Type B pancreatic cell (in vitro differentiated cells): ENCODE data around the gene ZDHHC8. TPM values are rescaled to one million over a fixed set of nuclear protein-coding genes. Genes with fewer than 3 reads are reported as not detected.

ENCODE experiments used
- DNase-seq: peaks from one replicate; pipeline ENCODE4 v3.0.0; 2021; ENCODE audit warnings: mixed read lengths; ENCODE audit not compliant: unreplicated experiment; ENCODE audit errors: extremely low spot score
- H3K27ac Mint-ChIP-seq: 2 replicates; pipeline ENCODE4 v1.8.0; 2021; ENCODE audit warnings: mild to moderate bottlenecking, mixed read lengths
- H3K27me3 Mint-ChIP-seq: 2 replicates; pipeline ENCODE4 v1.8.0; 2021; ENCODE audit warnings: mixed read lengths
- H3K36me3 Mint-ChIP-seq: 2 replicates; pipeline ENCODE4 v1.8.0; 2021; ENCODE audit warnings: mixed read lengths
- H3K4me1 Mint-ChIP-seq: one replicate; pipeline ENCODE4 v1.8.0; 2021; ENCODE audit warnings: mixed read lengths; ENCODE audit not compliant: unreplicated experiment
- H3K4me3 Mint-ChIP-seq: 2 replicates; pipeline ENCODE4 v1.8.0; 2021; ENCODE audit warnings: mild to moderate bottlenecking, mixed read lengths
- H3K9me3 Mint-ChIP-seq: 2 replicates; pipeline ENCODE4 v1.8.0; 2021; ENCODE audit warnings: mixed read lengths
- total RNA-seq: library from RNA; stranded (reverse); gene quantifications from 2 replicates; pipeline ENCODE4 v1.2.1, GENCODE V29; 2021; ENCODE audit warnings: low replicate concordance
- TF ChIP-seq, protein P1 (sequence below): fragments of 200-600 bp; sonication (generic); conservative IDR thresholded peaks from 2 replicates; pipeline ENCODE4 v1.5.0; 2021; ENCODE audit warnings: antibody characterized with exemption, mild to moderate bottlenecking

ZDHHC8 gene
- total RNA-seq, 1 donor from 2014 or later: 73.6 TPM

DNA sequence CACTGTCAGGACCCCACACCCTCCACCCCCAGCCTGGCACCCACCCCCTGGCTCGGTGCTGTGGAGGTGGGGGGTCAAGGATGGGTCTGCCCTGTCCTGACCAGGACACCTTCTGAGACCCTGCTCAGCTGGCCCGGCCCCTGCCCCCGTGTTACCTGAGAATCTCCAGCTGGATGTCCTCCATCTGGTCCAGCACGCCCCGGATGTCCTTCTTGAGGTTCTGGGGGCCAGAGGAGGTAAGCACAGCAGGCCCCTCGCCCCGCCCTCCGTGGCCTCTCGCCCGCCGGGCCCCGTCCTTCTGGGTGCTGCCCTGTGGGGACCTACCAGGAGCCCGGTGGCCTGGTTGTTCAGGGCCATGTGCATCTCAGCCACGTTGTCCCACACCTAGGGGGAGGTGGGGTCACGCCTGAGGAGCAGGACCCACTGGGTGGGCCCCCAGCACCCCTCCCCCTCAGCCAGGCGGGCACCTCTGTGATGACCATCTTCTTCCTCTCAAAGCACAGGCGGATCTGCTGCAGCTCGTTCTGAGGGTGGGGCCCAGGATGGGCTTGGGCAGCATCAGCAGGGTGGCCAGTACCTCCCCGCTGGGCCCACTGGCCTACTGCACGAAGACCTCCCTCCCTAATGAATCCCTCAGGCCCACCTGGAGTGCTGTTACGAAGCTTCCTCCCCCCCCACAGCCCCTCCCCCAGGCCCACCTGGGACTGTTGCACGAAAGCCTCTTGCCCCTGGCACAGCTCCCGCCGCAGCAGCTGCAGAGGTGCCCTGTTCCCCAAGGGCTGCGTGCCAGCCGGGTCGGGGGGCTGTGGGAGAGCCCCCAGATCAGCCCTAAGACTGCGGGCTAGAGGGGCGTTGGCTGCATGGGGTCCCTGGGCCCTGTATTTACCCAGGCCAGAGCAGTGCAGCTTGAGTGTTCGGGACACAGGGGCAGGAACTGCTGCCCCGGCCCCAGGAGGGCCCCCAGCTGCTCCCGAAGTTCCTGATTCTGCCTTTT, 17.9 kb downstream of the ZDHHC8 start:
- no peak overlapping the region for H3K4me3 Mint-ChIP-seq
- no peak overlapping the region for H3K27ac Mint-ChIP-seq
- DNase-seq: no peak
- TF ChIP-seq, protein P1, sequence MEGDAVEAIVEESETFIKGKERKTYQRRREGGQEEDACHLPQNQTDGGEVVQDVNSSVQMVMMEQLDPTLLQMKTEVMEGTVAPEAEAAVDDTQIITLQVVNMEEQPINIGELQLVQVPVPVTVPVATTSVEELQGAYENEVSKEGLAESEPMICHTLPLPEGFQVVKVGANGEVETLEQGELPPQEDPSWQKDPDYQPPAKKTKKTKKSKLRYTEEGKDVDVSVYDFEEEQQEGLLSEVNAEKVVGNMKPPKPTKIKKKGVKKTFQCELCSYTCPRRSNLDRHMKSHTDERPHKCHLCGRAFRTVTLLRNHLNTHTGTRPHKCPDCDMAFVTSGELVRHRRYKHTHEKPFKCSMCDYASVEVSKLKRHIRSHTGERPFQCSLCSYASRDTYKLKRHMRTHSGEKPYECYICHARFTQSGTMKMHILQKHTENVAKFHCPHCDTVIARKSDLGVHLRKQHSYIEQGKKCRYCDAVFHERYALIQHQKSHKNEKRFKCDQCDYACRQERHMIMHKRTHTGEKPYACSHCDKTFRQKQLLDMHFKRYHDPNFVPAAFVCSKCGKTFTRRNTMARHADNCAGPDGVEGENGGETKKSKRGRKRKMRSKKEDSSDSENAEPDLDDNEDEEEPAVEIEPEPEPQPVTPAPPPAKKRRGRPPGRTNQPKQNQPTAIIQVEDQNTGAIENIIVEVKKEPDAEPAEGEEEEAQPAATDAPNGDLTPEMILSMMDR: no peak
- no peaks in the 10 kb centered on the region for H3K27me3 Mint-ChIP-seq
- H3K9me3 Mint-ChIP-seq: no peaks in the 10 kb centered on the region
- peaks cover 8% of the 10 kb centered on the region for H3K4me1 Mint-ChIP-seq
- no peaks in the 10 kb centered on the region for H3K36me3 Mint-ChIP-seq

DNA sequence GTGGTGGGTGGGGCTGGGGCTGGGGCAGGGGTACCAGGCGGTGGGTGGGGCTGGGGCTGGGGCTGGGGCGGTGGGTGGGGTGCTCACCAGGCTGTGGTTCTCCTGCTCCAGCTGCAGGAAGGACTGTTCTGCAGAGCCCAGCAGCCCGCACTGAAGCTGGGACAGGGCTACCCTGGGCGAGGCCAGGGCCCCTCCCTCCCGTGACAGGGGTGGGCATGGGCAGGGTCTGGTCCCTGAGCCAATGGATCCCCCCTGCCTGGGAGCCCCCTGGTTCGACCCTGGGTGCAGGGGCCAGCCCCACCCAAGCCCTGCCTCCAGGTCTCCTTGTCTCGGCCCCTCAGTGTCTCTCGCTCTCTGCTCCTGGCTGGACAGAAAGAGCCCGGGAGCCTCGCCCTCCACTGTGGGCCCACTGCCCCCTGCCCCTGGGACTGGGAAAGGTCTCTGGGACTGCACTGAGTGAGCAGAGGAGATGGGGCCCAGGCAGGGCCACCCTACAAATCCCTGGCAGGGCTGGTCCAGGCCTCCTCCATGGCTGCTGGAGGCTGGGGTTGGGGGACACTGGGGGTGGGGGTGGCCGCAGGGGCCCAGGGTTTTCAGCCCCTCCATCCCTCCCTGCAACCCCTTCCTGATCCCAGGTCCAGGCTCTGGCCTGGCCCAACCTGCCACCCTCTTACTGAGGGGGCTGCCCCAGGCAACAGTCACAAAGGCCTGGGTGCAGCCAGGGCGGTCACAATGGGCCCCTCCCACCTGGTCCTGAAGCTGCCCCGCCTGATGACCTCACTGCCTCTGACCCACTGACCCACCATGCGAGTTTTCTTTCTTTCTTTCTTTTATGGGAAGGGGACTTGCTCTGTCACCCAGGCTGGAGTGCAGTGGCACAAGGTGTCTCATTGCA, 19.0 kb downstream of the ZDHHC8 start, which contains the start of gene CCDC188:
TSS of gene CCDC188 (minus strand) at position 675 of the 895 bp plus-strand sequence. CDS start at position 606, 69 bp downstream.
- H3K36me3 Mint-ChIP-seq: no peaks in the 10 kb centered on the region
- H3K9me3 Mint-ChIP-seq: no peaks in the 10 kb centered on the region
- H3K4me1 Mint-ChIP-seq: peaks cover 8% of the 10 kb centered on the region
- H3K27ac Mint-ChIP-seq: no peak within 1 kb of the TSS
- H3K4me3 Mint-ChIP-seq: no peak within 1 kb of the TSS
- no peak for DNase-seq
- H3K27me3 Mint-ChIP-seq: no peaks in the 10 kb centered on the region
- TF ChIP-seq, protein P1: no peak

DNA sequence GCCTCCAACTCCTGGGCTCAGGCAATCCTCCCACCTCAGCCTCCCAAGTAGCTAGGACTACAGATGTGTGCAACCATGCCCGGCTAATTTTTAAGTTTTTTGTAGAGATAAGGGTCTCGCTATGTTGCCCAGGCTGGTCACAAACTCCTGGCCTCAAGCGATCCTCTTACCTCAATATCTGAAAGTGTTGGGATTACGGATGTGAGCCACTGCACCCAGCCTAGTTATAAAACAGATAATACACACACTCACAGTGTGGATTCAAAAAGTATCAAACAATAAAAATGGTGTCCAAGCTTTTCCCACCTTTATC, 19.6 kb downstream of the ZDHHC8 start:
- H3K36me3 Mint-ChIP-seq: no peaks in the 10 kb centered on the region
- H3K27me3 Mint-ChIP-seq: no peaks in the 10 kb centered on the region
- DNase-seq: no peak
- H3K27ac Mint-ChIP-seq: no peak overlapping the region
- H3K4me3 Mint-ChIP-seq: no peak overlapping the region
- no peaks in the 10 kb centered on the region for H3K9me3 Mint-ChIP-seq
- H3K4me1 Mint-ChIP-seq: peaks cover 8% of the 10 kb centered on the region
- TF ChIP-seq, protein P1: no peak

DNA sequence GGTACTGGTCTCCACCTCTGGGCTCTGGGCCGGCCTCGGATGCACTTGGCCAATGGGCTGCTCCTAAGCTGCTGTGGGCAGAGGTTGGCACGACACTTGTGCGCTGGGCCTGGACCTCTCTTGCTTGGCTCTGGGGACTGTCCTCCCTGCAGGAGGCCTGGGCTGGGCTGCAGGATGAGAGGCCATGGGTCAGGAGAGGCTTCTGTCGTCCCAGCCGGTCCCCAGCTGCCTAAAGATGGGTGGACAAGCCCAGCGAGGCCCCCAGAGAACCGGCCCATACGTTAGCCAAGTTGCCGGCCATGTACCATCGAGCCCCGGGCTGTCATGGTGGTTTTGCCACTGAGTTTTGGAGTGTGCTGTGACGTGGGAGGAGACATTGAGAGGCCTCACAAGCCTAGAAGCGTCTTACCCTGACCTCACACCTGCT, 20.9 kb downstream of the ZDHHC8 start:
- Mint-ChIP-seq H3K27ac (no peak overlapping the region), H3K4me3 (no peak overlapping the region), H3K9me3 (no peaks in the 10 kb centered on the region), H3K27me3 (no peaks in the 10 kb centered on the region), H3K4me1 (peaks cover 8% of the 10 kb centered on the region), H3K36me3 (no peaks in the 10 kb centered on the region)
- TF ChIP-seq, protein P1: no peak
- DNase-seq: no peak

DNA sequence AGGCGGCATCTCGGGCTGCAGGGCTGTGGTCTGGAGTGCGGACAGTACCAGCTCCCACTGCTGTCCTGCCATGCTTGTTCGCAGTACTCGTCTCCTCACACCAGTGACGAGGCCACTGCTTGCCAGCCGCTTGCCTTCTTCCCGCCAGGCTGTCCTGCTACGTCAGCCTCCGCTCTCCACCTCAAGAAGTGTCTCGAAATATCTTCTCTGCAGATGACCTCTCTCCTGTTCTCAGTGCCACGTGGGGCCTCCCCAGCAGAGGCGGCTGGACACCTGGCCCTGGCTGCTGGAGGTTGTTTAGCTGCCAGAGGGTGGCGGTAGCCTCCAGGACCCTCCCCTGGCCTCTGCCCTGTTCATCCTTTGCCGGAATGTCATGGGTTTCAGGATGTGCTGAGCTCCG, 22.3 kb downstream of the ZDHHC8 start:
- no peak overlapping the region for H3K27ac Mint-ChIP-seq

More for the DNA sequence above, 22.3 kb downstream of the ZDHHC8 start:
- no peaks in the 10 kb centered on the region for H3K36me3 Mint-ChIP-seq
- no peaks in the 10 kb centered on the region for H3K9me3 Mint-ChIP-seq
- peaks cover 8% of the 10 kb centered on the region for H3K4me1 Mint-ChIP-seq
- no peak overlapping the region for H3K4me3 Mint-ChIP-seq
- no peaks in the 10 kb centered on the region for H3K27me3 Mint-ChIP-seq
- TF ChIP-seq, protein P1: peak; percentile 37
- no peak for DNase-seq
